ENCODE data around the gene ASIC1. TPM values are rescaled to one million over a fixed set of nuclear protein-coding genes. Genes with fewer than 3 reads are reported as not detected.
A peak's percentile ranks its signal among the peaks of the same experiment; 100 is the strongest.
"Not testable (repeated sequence)": the region's sequence is repeated elsewhere in the genome, so short reads cannot be mapped to it uniquely, and the experiment has no call there.

ASIC1 gene
- under 0.01 TPM in 1 of 2 replicates, not detected in the other for total RNA-seq

- peak; percentile 65 to 68 for DNase-seq (ENCODE audit: low read depth in 2 of 2)
Measured at GRCh38 chr12:50057000-50057841, at the start of gene ASIC1. TSS of gene ASIC1 (plus strand) at chr12:50057596. CDS start at chr12:50058767, 1,171 bp downstream.

- DNase-seq (ENCODE audit: low read depth in 2 of 2): no peak
Measured at GRCh38 chr12:50013361-50014147, 43.8 kb upstream of the ASIC1 start.

- DNase-seq (ENCODE audit: low read depth in 2 of 2): no peak
Measured at GRCh38 chr12:50014342-50014741, 43.1 kb upstream of the ASIC1 start.

GRCh38 chr12:50016501-50017475 is 40.6 kb upstream of the ASIC1 start:
- peak; percentile 87 to 90 for DNase-seq (ENCODE audit: low read depth in 2 of 2)

- no peak for DNase-seq (ENCODE audit: low read depth in 2 of 2)
Measured at GRCh38 chr12:50017641-50018040, 39.8 kb upstream of the ASIC1 start.

GRCh38 chr12:50018154-50018553 is 39.2 kb upstream of the ASIC1 start:
- DNase-seq (ENCODE audit: low read depth in 2 of 2): no peak

- DNase-seq (ENCODE audit: low read depth in 2 of 2): no peak
Measured at GRCh38 chr12:50018968-50019367, 38.4 kb upstream of the ASIC1 start.

GRCh38 chr12:50019524-50019923 is 37.9 kb upstream of the ASIC1 start:
- no peak for DNase-seq (ENCODE audit: low read depth in 2 of 2)

GRCh38 chr12:50021031-50021430 is 36.4 kb upstream of the ASIC1 start:
- DNase-seq (ENCODE audit: low read depth in 2 of 2): peak in 1 of 2 donors; percentile 32

- DNase-seq (ENCODE audit: low read depth in 2 of 2): no peak
Measured at GRCh38 chr12:50022903-50023302, 34.5 kb upstream of the ASIC1 start.

- DNase-seq (ENCODE audit: low read depth in 2 of 2): no peak
Measured at GRCh38 chr12:50024227-50024626, 33.2 kb upstream of the ASIC1 start.

GRCh38 chr12:50024805-50025186 is 32.6 kb upstream of the ASIC1 start:
- DNase-seq (ENCODE audit: low read depth in 2 of 2): peak in 1 of 2 donors; percentile 23

GRCh38 chr12:50025187-50026059 is 32.0 kb upstream of the ASIC1 start, which contains the start of gene RACGAP1:
TSS of gene RACGAP1 (minus strand) at chr12:50025494. CDS start at chr12:50016715, 8,779 bp downstream.
- peak; percentile 99 for DNase-seq (ENCODE audit: low read depth in 2 of 2)

GRCh38 chr12:50026691-50027090 is 30.7 kb upstream of the ASIC1 start:
- DNase-seq (ENCODE audit: low read depth in 2 of 2): no peak

- not testable (repeated sequence) for DNase-seq (ENCODE audit: low read depth in 2 of 2)
Measured at GRCh38 chr12:50030449-50030848, 26.9 kb upstream of the ASIC1 start.

GRCh38 chr12:50032515-50032853 is 24.9 kb upstream of the ASIC1 start:
- no peak for DNase-seq (ENCODE audit: low read depth in 2 of 2)

- DNase-seq (ENCODE audit: low read depth in 2 of 2): no peak
Measured at GRCh38 chr12:50032854-50033581, 24.4 kb upstream of the ASIC1 start.

GRCh38 chr12:50038336-50038735 is 19.1 kb upstream of the ASIC1 start:
- no peak for DNase-seq (ENCODE audit: low read depth in 2 of 2)

GRCh38 chr12:50039151-50039835 is 18.1 kb upstream of the ASIC1 start:
- peak; percentile 78 to 83 for DNase-seq (ENCODE audit: low read depth in 2 of 2)

Data from lung microvascular endothelial cell (primary cell).